Measurements from ENCODE around the gene SEC14L1. TPM values are rescaled to one million over a fixed set of nuclear protein-coding genes. Genes with fewer than 3 reads are reported as not detected.
"Not testable (repeated sequence)": the region's sequence is repeated elsewhere in the genome, so short reads cannot be mapped to it uniquely, and the experiment has no call there.

Gene SEC14L1
- total RNA-seq, 1 donor from 2014 or later = 93.2 TPM

DNA sequence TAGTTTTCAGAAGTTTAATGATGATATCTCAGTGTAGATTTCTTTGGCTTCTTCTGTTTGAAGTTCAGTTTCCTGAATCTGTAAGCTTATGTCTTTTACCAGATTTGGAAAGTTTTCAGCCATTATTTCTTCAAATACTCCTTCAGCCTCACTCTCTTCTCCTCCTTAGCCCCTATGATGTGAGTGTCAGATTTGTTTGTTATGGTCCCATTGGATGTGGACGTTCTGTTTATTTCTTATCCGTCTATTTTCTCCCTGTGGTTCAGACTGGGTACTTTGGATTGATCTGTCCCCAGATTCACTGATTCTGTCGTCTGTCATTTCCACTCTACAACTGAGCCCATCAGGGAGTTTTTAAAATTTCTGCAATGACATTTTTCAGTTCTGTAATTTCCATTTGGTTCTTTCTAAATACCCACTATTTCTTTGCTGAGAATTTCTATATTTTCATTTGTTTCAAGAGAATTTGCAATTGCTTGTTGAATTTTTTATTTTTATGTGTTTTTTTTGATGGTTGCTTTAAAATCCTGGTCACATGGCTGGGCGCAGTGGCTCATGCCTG lies 110.9 kb downstream of the SEC14L1 start:
- Histone ChIP-seq H3K9me3 (ENCODE audit: insufficient read depth, low read depth, low read length) (no peaks in the 10 kb centered on the region), H3K4me1 (ENCODE audit: insufficient read depth, low read length) (peaks cover 37% of the 10 kb centered on the region), H3K36me3 (ENCODE audit: insufficient read depth, low read length) (no peaks in the 10 kb centered on the region), H3K4me2 (ENCODE audit: low read length) (no peak overlapping the region), H4K20me1 (ENCODE audit: insufficient read depth, low read length) (no peaks in the 10 kb centered on the region), H3K79me2 (ENCODE audit: insufficient read depth, low read length) (no peaks in the 10 kb centered on the region), H3K4me3 (ENCODE audit: insufficient read depth, low read depth, low read length) (no peak overlapping the region), H3K9ac (ENCODE audit: low read length) (no peak overlapping the region), H2AFZ (ENCODE audit: low read depth, low read length) (no peak overlapping the region), H3K27me3 (ENCODE audit: insufficient read depth, low read length) (no peaks in the 10 kb centered on the region), H3K27ac (ENCODE audit: low read depth, low read length) (no peak overlapping the region)
- Mint-ChIP-seq H3K27ac (ENCODE audit: unreplicated experiment) (no peak overlapping the region), H3K9me3 (ENCODE audit: unreplicated experiment) (no peaks in the 10 kb centered on the region), H3K4me3 (ENCODE audit: unreplicated experiment) (no peak overlapping the region), H3K27me3 (ENCODE audit: low read depth, unreplicated experiment) (peaks cover 15% of the 10 kb centered on the region), H3K4me1 (ENCODE audit: low read depth, unreplicated experiment) (peaks cover 18% of the 10 kb centered on the region), H3K36me3 (ENCODE audit: low read depth, unreplicated experiment) (peaks cover 2% of the 10 kb centered on the region)
- FAIRE-seq (no peak), DNase-seq (ENCODE audit: low read depth) (no peak)
- TF ChIP-seq EZH2 (IDR thresholded peaks at IDR 0.05; ENCODE audit: insufficient read depth, low read length) = no peak
- TF ChIP-seq, protein P1, sequence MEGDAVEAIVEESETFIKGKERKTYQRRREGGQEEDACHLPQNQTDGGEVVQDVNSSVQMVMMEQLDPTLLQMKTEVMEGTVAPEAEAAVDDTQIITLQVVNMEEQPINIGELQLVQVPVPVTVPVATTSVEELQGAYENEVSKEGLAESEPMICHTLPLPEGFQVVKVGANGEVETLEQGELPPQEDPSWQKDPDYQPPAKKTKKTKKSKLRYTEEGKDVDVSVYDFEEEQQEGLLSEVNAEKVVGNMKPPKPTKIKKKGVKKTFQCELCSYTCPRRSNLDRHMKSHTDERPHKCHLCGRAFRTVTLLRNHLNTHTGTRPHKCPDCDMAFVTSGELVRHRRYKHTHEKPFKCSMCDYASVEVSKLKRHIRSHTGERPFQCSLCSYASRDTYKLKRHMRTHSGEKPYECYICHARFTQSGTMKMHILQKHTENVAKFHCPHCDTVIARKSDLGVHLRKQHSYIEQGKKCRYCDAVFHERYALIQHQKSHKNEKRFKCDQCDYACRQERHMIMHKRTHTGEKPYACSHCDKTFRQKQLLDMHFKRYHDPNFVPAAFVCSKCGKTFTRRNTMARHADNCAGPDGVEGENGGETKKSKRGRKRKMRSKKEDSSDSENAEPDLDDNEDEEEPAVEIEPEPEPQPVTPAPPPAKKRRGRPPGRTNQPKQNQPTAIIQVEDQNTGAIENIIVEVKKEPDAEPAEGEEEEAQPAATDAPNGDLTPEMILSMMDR (IDR thresholded peaks at IDR 0.05; ENCODE audit: insufficient read depth, low read depth, low read length) = no peak

DNA sequence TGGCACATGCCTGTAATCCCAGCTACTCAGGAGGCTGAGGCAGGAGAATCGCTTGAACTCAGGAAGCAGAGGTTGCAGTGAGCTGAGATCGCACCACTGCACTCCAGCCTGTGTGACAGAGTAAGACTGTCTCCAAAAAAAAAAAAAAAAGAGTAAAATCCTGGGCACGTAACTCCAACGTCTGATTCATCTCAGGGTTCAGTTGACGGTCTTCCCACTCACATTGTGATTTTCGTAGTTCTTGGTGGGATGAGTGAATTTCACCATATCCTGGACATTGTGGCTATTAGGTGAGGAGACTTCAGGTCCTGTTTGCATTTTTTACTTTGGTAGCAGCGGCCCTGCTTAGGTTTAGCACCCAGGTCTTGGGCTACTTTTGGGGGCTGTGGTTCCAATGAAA lies 111.5 kb downstream of the SEC14L1 start:
- FAIRE-seq; H3K36me3 ChIP-seq (ENCODE audit: insufficient read depth, low read length); H3K36me3 Mint-ChIP-seq (ENCODE audit: low read depth, unreplicated experiment); H3K9ac ChIP-seq (ENCODE audit: low read length); H3K4me3 ChIP-seq (ENCODE audit: insufficient read depth, low read depth, low read length); H3K27ac ChIP-seq (ENCODE audit: low read depth, low read length); H3K79me2 ChIP-seq (ENCODE audit: insufficient read depth, low read length); H3K27me3 ChIP-seq (ENCODE audit: insufficient read depth, low read length); H3K9me3 ChIP-seq (ENCODE audit: insufficient read depth, low read depth, low read length); H4K20me1 ChIP-seq (ENCODE audit: insufficient read depth, low read length); H3K4me3 Mint-ChIP-seq (ENCODE audit: unreplicated experiment); H3K27ac Mint-ChIP-seq (ENCODE audit: unreplicated experiment); H3K9me3 Mint-ChIP-seq (ENCODE audit: unreplicated experiment): not testable (repeated sequence)
- H3K4me2 ChIP-seq (ENCODE audit: low read length) = peak overlapping the region; percentile 67
- Mint-ChIP-seq H3K4me1 (ENCODE audit: low read depth, unreplicated experiment) (peaks cover 18% of the 10 kb centered on the region), H3K27me3 (ENCODE audit: low read depth, unreplicated experiment) (peaks cover 15% of the 10 kb centered on the region)
- peak overlapping the region; percentile 35 for H2AFZ ChIP-seq (ENCODE audit: low read depth, low read length)
- DNase-seq (ENCODE audit: low read depth) = peak; percentile 72
- H3K4me1 ChIP-seq (ENCODE audit: insufficient read depth, low read length) = peaks cover 34% of the 10 kb centered on the region

DNA sequence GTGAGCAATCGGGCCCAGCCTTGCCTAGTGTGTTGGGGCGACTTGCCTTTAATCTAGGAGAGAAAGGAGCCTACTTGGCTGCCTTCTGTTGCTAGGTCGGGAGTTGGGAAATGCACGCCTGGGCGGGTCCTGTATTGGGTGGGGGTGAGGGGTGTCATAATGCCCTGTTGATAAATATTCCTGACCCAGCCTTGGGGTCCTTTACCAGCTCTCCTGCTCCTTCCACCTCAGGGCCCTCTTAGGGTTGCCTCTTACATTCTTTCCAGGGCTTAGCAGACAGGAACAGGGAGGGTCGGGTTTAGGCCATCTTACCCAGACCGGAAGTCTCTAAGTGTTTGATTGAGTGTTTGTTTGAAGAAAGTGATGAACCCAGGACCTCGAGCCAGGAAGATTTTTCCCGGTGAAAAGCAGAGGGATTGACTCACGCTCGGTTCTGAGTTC lies 112.9 kb downstream of the SEC14L1 start:
- Mint-ChIP-seq H3K4me3 (ENCODE audit: unreplicated experiment) (no peak overlapping the region), H3K27me3 (ENCODE audit: low read depth, unreplicated experiment) (peaks cover 9% of the 10 kb centered on the region), H3K27ac (ENCODE audit: unreplicated experiment) (peak overlapping the region; percentile 62), H3K9me3 (ENCODE audit: unreplicated experiment) (no peaks in the 10 kb centered on the region), H3K4me1 (ENCODE audit: low read depth, unreplicated experiment) (peaks cover 14% of the 10 kb centered on the region), H3K36me3 (ENCODE audit: low read depth, unreplicated experiment) (no peaks in the 10 kb centered on the region)
- no peaks in the 10 kb centered on the region for H3K9me3 ChIP-seq (ENCODE audit: insufficient read depth, low read depth, low read length)
- no peak overlapping the region for H3K4me2 ChIP-seq (ENCODE audit: low read length)
- peaks cover 33% of the 10 kb centered on the region for H3K4me1 ChIP-seq (ENCODE audit: insufficient read depth, low read length)
- peak overlapping the region; percentile 52 for H2AFZ ChIP-seq (ENCODE audit: low read depth, low read length)
- no peak overlapping the region for H3K27ac ChIP-seq (ENCODE audit: low read depth, low read length)
- H3K36me3 ChIP-seq (ENCODE audit: insufficient read depth, low read length) = no peaks in the 10 kb centered on the region
- H3K79me2 ChIP-seq (ENCODE audit: insufficient read depth, low read length) = no peaks in the 10 kb centered on the region
- no peaks in the 10 kb centered on the region for H3K27me3 ChIP-seq (ENCODE audit: insufficient read depth, low read length)
- H4K20me1 ChIP-seq (ENCODE audit: insufficient read depth, low read length) = no peaks in the 10 kb centered on the region
- FAIRE-seq (no peak), DNase-seq (ENCODE audit: low read depth) (peak; percentile 59)
- no peak overlapping the region for H3K9ac ChIP-seq (ENCODE audit: low read length)
- TF ChIP-seq, protein P1 (IDR thresholded peaks at IDR 0.05; ENCODE audit: insufficient read depth, low read depth, low read length) = no peak
- no peak for TF ChIP-seq EZH2 (IDR thresholded peaks at IDR 0.05; ENCODE audit: insufficient read depth, low read length)
- H3K4me3 ChIP-seq (ENCODE audit: insufficient read depth, low read depth, low read length) = no peak overlapping the region
